Esophagus squamous epithelium (tissue), 5 donors: Measurements from ENCODE around the gene GPC6. TPM values are rescaled to one million over a fixed set of nuclear protein-coding genes. Genes with fewer than 3 reads are reported as not detected.

ENCODE experiments used
- DNase-seq: peaks from one replicate; lab custom pipeline; 2025; lab: John Stamatoyannopoulos, UW
- H3K27ac ChIP-seq, 4 donors: fragments of 200-600 bp; sonication (generic); one replicate each; pipeline ENCODE4 v1.5.1; 2016 to 2019; ENCODE audit warnings: mild to moderate bottlenecking in 1 of 4
- H3K27me3 ChIP-seq, 4 donors: fragments of 200-600 bp; sonication (generic); 1 replicate in 3 of 4; 2 replicates in 1 of 4; pipeline versions ENCODE4 v1.5.1 to v1.6.0; 2017 to 2021; ENCODE audit warnings: antibody characterized with exemption in 1 of 4
- H3K36me3 ChIP-seq, 3 donors: fragments of 200-600 bp; sonication (generic); one replicate each; pipeline ENCODE4 v1.5.1; 2016 to 2019
- H3K4me1 ChIP-seq, 3 donors: fragments of 200-600 bp; sonication (generic); one replicate each; pipeline ENCODE4 v1.5.1; 2017 to 2019
- H3K4me3 ChIP-seq, 4 donors: fragments of 200-600 bp; sonication (generic); 1 replicate in 3 of 4; 2 replicates in 1 of 4; pipeline ENCODE4 v1.5.1; 2016 to 2019; ENCODE audit warnings: mild to moderate bottlenecking in 2 of 4, moderate library complexity in 1 of 4
- H3K9me3 ChIP-seq, 3 donors: fragments of 200-600 bp; sonication (generic); one replicate each; pipeline ENCODE4 v1.5.1; 2016 to 2019
- POLR2A ChIP-seq, 4 donors: fragments of 450-650 bp; IDR thresholded peaks; one replicate each; pipeline ENCODE4 v1.6.1; 2017; ENCODE audit warnings: antibody characterized with exemption in 4 of 4, mild to moderate bottlenecking in 4 of 4, moderate library complexity in 3 of 4
- WGBS, 2 donors: methylation state at CpG; one replicate each; pipeline ENCODE4 v1.1.5; 2018; 5-methylcytosine and 5-hydroxymethylcytosine counted together
- intact Hi-C: fragments of 100-400 bp; cut with DNase I; formaldehyde crosslinking; loops from one replicate; pipeline ENCODE4 v1.15.0; 2022
- total RNA-seq, 4 donors: library from RNA; depleted of rRNA; stranded (reverse); fragments of >200 nt; gene quantifications; one replicate each; pipeline ENCODE4 v1.1.0, GENCODE V29; 2016
- TF ChIP-seq, protein P1 (sequence below), 6 experiments: fragments of 450-650 bp in 4 of 6; fragments of 200-600 bp in 2 of 6; sonication (generic) in 2 of 6; IDR thresholded peaks; one replicate each; pipeline ENCODE4 v1.5.1; 2016 to 2019; ENCODE audit warnings: antibody characterized with exemption in 6 of 6, mild to moderate bottlenecking in 4 of 6, moderate library complexity in 4 of 6
- donor health status: DM: yes; HTN: yes; CAD: no.

The GPC6 gene
- total RNA-seq, 4 donors from 2014 or later, result 0.57 to 8.6 (median 2.6) TPM

- DNase-seq, result no peak
- intact Hi-C loops, result no loop called here
- no peaks in the 10 kb centered on the region for H3K36me3 ChIP-seq
- H3K27me3 ChIP-seq, result no peaks in the 10 kb centered on the region
- TF ChIP-seq POLR2A (IDR thresholded peaks at IDR 0.05), result no peak
- TF ChIP-seq, protein P1, sequence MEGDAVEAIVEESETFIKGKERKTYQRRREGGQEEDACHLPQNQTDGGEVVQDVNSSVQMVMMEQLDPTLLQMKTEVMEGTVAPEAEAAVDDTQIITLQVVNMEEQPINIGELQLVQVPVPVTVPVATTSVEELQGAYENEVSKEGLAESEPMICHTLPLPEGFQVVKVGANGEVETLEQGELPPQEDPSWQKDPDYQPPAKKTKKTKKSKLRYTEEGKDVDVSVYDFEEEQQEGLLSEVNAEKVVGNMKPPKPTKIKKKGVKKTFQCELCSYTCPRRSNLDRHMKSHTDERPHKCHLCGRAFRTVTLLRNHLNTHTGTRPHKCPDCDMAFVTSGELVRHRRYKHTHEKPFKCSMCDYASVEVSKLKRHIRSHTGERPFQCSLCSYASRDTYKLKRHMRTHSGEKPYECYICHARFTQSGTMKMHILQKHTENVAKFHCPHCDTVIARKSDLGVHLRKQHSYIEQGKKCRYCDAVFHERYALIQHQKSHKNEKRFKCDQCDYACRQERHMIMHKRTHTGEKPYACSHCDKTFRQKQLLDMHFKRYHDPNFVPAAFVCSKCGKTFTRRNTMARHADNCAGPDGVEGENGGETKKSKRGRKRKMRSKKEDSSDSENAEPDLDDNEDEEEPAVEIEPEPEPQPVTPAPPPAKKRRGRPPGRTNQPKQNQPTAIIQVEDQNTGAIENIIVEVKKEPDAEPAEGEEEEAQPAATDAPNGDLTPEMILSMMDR (IDR thresholded peaks at IDR 0.05), result no peak
- no peaks in the 10 kb centered on the region for H3K4me1 ChIP-seq
- H3K9me3 ChIP-seq, result peaks cover 0 to 8% (median 0%) of the 10 kb centered on the region in 3 donors
- no peak overlapping the region for H3K4me3 ChIP-seq
- WGBS, 2 donors, result 86% methylated on average over 2 of the region's 7 CpGs; no CpG with 5 or more reads in 1 of the 2 donors
- no peak overlapping the region for H3K27ac ChIP-seq
Measured at GRCh38 chr13:93472296-93472695, 245.7 kb downstream of the GPC6 start.

DNA sequence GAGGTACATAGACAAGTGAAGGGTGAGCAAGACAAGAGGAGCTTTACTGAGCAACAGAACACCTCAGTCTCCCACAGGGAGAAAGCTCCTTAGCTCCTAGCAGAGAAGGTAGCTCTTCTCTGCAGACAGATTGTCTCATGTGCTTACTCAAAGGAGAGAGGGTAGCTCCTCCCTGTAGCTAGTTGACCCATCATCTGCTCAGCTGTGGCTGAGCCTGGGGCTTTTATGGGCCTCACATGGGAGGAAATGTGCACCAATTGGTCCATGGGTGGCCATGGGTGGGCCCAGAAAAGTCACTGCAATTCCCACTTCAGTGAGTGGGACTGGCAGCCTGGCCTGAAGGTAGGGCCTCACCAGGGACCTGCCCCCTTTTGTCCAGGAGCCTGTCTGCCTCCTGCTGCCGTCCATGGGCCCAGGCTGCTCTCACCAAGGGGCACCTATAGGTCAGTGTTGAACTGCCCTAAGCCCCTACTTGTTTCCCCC, 246.2 kb downstream of the GPC6 start:
- no peaks in the 10 kb centered on the region for H3K36me3 ChIP-seq
- intact Hi-C loops, result no loop called here
- peaks cover 0 to 8% (median 0%) of the 10 kb centered on the region in 3 donors for H3K9me3 ChIP-seq
- WGBS, 2 donors, result 86% methylated on average over 1 of the region's 1 CpG; no CpG with 5 or more reads in 1 of the 2 donors
- H3K27me3 ChIP-seq, result no peaks in the 10 kb centered on the region
- no peak overlapping the region for H3K4me3 ChIP-seq
- H3K4me1 ChIP-seq, result no peaks in the 10 kb centered on the region
- H3K27ac ChIP-seq, result no peak overlapping the region
- no peak for DNase-seq
- TF ChIP-seq, protein P1 (IDR thresholded peaks at IDR 0.05), result no peak

DNA sequence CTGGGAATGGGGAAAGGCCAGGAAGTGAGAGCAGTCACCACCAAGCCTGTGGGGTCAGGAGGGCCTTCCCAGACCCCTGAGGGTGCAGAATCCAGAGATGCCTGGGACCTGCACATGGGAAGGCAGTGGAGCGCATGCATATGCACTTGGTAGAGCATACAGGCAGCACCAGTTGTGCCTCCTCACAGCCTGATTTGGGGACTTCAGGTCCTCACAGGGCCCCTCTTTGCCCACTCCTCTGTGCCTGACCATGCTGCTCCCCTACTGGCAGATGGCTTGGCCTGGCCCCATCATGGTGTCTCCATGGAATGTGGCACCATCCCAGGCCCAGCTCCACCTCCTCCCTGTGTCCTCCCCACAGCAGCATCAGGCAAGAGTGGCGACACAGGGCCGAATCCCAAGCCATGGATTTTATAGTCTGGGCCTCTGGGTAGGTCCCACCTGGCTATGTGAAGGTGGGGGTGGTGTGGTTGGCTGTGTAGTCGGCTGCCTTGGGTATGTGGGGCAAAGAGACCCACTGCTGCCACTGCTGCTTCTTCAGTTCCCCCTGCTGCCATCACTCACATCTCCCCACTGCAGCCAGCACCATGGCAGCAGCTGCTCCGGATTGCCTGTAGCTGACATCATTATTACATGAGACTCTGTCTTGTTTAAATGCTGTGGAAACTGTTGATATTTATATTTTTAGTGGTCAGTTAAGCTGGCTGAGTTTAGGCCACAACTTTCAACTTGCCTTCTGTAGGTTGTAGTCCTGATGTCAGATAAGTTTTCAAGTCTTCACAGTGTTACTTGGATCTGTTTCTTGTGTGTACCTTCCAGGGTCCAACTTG, 247.0 kb downstream of the GPC6 start:
- DNase-seq, result no peak
- TF ChIP-seq POLR2A (IDR thresholded peaks at IDR 0.05), result no peak
- TF ChIP-seq, protein P1 (IDR thresholded peaks at IDR 0.05), result no peak
- Histone ChIP-seq H3K27me3 (no peaks in the 10 kb centered on the region), H3K9me3 (peaks cover 0 to 8% (median 0%) of the 10 kb centered on the region in 3 donors), H3K27ac (no peak overlapping the region), H3K4me1 (no peaks in the 10 kb centered on the region), H3K36me3 (no peaks in the 10 kb centered on the region), H3K4me3 (no peak overlapping the region)
- WGBS, 2 donors, result 71 to 73% methylated on average over 2 to 4 of the region's 5 CpGs
- intact Hi-C loops, result no loop called here

GRCh38 chr13:93476175-93476574, 249.6 kb downstream of the GPC6 start:
- intact Hi-C loops, result no loop called here
- WGBS, 2 donors, result 41 to 50% methylated on average over 8 of the region's 8 CpGs
- TF ChIP-seq, protein P1 (IDR thresholded peaks at IDR 0.05), result no peak
- no peak for TF ChIP-seq POLR2A (IDR thresholded peaks at IDR 0.05)
- Histone ChIP-seq H3K4me1 (no peaks in the 10 kb centered on the region), H3K4me3 (no peak overlapping the region), H3K9me3 (peaks cover 0 to 8% (median 0%) of the 10 kb centered on the region in 3 donors), H3K27me3 (no peaks in the 10 kb centered on the region), H3K36me3 (no peaks in the 10 kb centered on the region), H3K27ac (no peak overlapping the region)
- no peak for DNase-seq

- H3K27ac ChIP-seq, result no peak overlapping the region
- no peak overlapping the region for H3K4me3 ChIP-seq
- no peak for DNase-seq
- no peaks in the 10 kb centered on the region for H3K36me3 ChIP-seq
- TF ChIP-seq, protein P1 (IDR thresholded peaks at IDR 0.05), result no peak
- TF ChIP-seq POLR2A (IDR thresholded peaks at IDR 0.05), result no peak
- intact Hi-C loops, result no loop called here
- peaks cover 0 to 7% (median 0%) of the 10 kb centered on the region in 3 donors for H3K9me3 ChIP-seq
- no peaks in the 10 kb centered on the region for H3K27me3 ChIP-seq
- no peaks in the 10 kb centered on the region for H3K4me1 ChIP-seq
Measured at GRCh38 chr13:93477238-93477637, 250.6 kb downstream of the GPC6 start.
